ENCODE data around the gene CADM1. TPM values are rescaled to one million over a fixed set of nuclear protein-coding genes. Genes with fewer than 3 reads are reported as not detected.

CADM1 gene
- total RNA-seq, 4 donors from 2014 or later, result 17.1 to 49.8 (median 30.7) TPM

GRCh38 chr11:115421992-115422689 is 82.1 kb downstream of the CADM1 start:
- no peak for DNase-seq (ENCODE audit: low spot score in 2 of 2)
- H3K4me3 ChIP-seq, result no peak overlapping the region
- no peaks in the 10 kb centered on the region for H3K27me3 ChIP-seq
- whole genome bisulfite sequencing, 2 donors, result 85 to 88% methylated on average over 6 of the region's 6 CpGs
- no peak overlapping the region for H3K27ac ChIP-seq
- H3K4me1 ChIP-seq, result no peaks in the 10 kb centered on the region
- H3K36me3 ChIP-seq, result no peaks in the 10 kb centered on the region
- TF ChIP-seq POLR2A (IDR thresholded peaks at IDR 0.05), result no peak
- no peak for TF ChIP-seq CTCF (IDR thresholded peaks at IDR 0.05)
- no peak for TF ChIP-seq EP300 (IDR thresholded peaks at IDR 0.05)
- no peaks in the 10 kb centered on the region for H3K9me3 ChIP-seq

DNA sequence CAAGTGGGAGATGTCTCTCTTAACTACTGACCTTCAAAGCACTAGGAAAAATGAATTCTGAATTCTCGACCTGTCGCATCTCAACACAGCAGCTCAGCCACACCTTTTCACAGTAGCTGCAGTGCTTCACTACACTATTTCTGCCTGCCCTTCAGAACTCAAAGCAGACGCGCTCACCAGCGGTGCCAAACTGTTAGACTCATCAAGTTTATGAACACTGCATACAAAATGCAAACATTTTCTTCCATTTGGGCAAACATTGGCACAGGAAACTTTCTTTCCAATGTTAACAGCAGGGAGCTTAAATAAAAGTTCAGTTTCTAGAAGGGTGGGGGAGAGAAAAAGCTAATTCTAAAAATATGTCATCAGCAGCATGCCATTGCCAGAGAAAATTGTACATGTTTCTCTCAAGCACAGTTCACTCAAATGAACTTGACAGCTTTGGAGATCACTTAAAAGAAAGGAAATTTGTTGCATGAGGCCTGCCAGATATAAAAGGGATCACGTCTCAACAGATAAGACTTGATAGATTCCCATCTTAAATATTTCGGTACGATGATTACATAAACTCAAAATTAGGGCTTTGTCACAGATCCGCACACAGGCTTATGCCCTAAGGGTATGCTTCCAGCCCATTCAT is 82.7 kb downstream of the CADM1 start:
- H3K27ac ChIP-seq, result no peak overlapping the region
- H3K4me3 ChIP-seq, result no peak overlapping the region
- no peaks in the 10 kb centered on the region for H3K36me3 ChIP-seq
- TF ChIP-seq POLR2A (IDR thresholded peaks at IDR 0.05) (no peak), EP300 (IDR thresholded peaks at IDR 0.05) (no peak), CTCF (IDR thresholded peaks at IDR 0.05) (no peak)
- no peak for DNase-seq (ENCODE audit: low spot score in 2 of 2)
- no peaks in the 10 kb centered on the region for H3K4me1 ChIP-seq
- no peaks in the 10 kb centered on the region for H3K27me3 ChIP-seq
- WGBS, 2 donors, result 74 to 82% methylated on average over 9 of the region's 9 CpGs
- H3K9me3 ChIP-seq, result no peaks in the 10 kb centered on the region

DNA sequence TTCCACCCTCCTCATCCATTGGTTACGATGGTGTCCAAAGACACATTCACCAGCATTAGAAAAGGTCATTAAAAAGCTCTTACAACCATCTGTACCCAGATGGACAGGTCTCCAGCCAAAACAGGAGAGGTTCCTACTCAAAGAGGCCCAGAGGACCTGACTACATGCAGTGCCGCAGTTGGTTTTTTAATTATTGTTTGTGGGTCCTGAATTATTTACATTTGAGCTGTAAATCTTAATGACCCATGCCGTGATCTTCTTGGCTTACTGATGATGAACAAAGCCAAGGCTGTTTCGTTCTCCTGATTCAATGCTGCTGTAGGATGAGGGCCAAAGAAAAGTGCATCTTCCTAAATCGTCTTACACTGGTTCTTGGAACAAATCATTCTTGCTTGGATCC is 83.7 kb downstream of the CADM1 start:
- H3K9me3 ChIP-seq, result no peaks in the 10 kb centered on the region
- no peak for TF ChIP-seq POLR2A (IDR thresholded peaks at IDR 0.05)
- TF ChIP-seq CTCF (IDR thresholded peaks at IDR 0.05), result no peak
- TF ChIP-seq EP300 (IDR thresholded peaks at IDR 0.05), result no peak
- H3K4me1 ChIP-seq, result no peaks in the 10 kb centered on the region
- no peak overlapping the region for H3K27ac ChIP-seq
- WGBS, 2 donors, result 48 to 60% methylated on average over 5 of the region's 5 CpGs
- H3K36me3 ChIP-seq, result no peaks in the 10 kb centered on the region
- no peaks in the 10 kb centered on the region for H3K27me3 ChIP-seq
- no peak overlapping the region for H3K4me3 ChIP-seq
- no peak for DNase-seq (ENCODE audit: low spot score in 2 of 2)

- Histone ChIP-seq H3K4me1 (peaks cover 0 to 8% (median 0%) of the 10 kb centered on the region in 4 donors), H3K9me3 (no peaks in the 10 kb centered on the region), H3K4me3 (no peak overlapping the region), H3K27me3 (no peaks in the 10 kb centered on the region), H3K27ac (no peak overlapping the region), H3K36me3 (no peaks in the 10 kb centered on the region)
- 78 to 88% methylated on average over 1 of the region's 1 CpG for WGBS, 2 donors
- no peak for TF ChIP-seq CTCF (IDR thresholded peaks at IDR 0.05)
- no peak for TF ChIP-seq EP300 (IDR thresholded peaks at IDR 0.05)
- TF ChIP-seq POLR2A (IDR thresholded peaks at IDR 0.05), result no peak
- DNase-seq (ENCODE audit: low spot score in 2 of 2), result no peak
Observed at GRCh38 chr11:115418626-115419025, 85.6 kb downstream of the CADM1 start.

GRCh38 chr11:115418081-115418480 is 86.1 kb downstream of the CADM1 start:
- H3K27me3 ChIP-seq, result no peaks in the 10 kb centered on the region
- no peak overlapping the region for H3K4me3 ChIP-seq
- WGBS, 2 donors, result 91 to 93% methylated on average over 4 of the region's 4 CpGs
- H3K4me1 ChIP-seq, result peaks cover 0 to 8% (median 0%) of the 10 kb centered on the region in 4 donors
- TF ChIP-seq POLR2A (IDR thresholded peaks at IDR 0.05) (no peak), EP300 (IDR thresholded peaks at IDR 0.05) (no peak), CTCF (IDR thresholded peaks at IDR 0.05) (no peak)
- H3K27ac ChIP-seq, result no peak overlapping the region
- no peaks in the 10 kb centered on the region for H3K9me3 ChIP-seq
- no peaks in the 10 kb centered on the region for H3K36me3 ChIP-seq
- no peak for DNase-seq (ENCODE audit: low spot score in 2 of 2)
